GM18867 (cell line): ENCODE data around the gene GATB.
"Not testable (repeated sequence)": the region's sequence is repeated elsewhere in the genome, so short reads cannot be mapped to it uniquely, and the experiment has no call there.

Experiments
- ATAC-seq: cut with Tn5 transposase; IDR thresholded peaks from one replicate; pipeline ENCODE4 v1.9.1; 2021; ENCODE audit warnings: mild to moderate bottlenecking, moderate library complexity; ENCODE audit not compliant: unreplicated experiment

The GATB gene

DNA sequence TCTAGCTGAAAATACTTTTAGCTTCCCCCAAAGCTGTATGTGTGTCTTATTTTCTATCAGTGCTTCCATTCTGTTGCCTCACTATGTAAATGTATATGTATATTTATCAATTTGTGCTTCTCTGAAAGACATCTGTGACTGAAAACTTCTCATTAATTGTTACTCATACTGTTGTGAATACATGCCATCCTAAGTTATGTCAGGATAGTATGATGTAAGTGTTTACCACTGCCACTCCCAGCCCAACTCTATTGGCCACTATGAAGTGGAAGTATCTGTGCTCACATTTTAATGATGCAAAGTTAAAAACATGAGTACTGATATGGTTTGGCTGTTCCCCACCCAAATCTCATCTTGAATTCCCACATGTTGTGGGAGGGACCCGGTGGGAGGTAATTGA lies 24.4 kb downstream of the GATB start:
- ATAC-seq: no peak

DNA sequence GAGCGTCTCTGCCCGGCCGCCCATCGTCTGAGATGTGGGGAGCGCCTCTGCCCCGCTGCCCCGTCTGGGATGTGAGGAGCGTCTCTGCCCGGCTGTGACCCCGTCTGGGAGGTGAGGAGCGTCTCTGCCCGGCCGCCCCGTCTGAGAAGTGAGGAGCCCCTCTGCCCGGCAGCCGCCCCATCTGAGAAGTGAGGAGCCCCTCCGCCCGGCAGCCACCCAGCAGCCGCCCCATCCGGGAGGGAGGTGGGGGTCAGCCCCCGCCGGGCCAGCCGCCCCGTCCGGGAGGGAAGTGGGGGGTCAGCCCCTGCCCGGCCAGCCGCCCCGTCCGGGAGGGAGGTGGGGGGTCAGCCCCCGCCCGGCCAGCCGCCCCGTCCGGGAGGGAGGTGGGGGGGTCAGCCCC lies 29.1 kb downstream of the GATB start:
- not testable (repeated sequence) for ATAC-seq

DNA sequence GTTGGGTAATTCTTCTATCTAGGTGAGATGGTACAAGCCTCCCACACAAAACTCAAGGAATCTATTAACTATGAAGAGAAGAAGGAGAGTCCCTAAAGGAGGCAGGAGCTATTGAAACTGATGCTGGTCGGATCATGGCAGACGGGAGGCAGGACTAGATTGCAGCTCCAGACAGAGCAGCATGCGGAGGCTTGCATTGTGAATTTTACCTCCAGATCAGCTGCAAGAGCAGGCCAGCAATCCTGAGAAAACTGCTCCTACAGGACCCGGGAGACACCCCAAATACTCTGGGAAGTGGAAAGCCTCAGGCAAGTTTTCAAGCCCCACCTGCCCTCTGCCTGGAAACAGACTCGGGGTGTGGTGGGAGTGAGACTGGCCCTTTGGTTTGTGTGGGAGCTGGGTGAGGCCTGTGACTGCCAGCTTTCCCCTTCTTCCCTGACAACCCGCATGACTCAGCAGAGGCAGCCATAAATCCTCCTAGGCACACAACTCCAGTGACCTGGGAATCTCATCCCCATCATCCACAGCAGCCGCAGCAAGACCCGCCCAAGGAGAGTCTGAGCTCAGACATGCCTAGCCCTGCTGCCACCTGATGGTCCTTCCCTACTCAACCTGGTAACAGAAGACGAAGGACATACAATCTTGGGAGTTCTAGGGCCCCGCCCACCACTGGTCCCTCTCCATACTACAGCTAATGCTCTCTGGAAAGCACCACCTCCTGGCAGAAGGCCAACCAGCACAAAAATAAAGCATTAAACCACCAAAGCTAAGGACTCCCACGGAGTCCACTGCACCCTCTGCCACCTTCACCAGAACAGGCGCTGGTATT lies 30.9 kb downstream of the GATB start:
- ATAC-seq: no peak

DNA sequence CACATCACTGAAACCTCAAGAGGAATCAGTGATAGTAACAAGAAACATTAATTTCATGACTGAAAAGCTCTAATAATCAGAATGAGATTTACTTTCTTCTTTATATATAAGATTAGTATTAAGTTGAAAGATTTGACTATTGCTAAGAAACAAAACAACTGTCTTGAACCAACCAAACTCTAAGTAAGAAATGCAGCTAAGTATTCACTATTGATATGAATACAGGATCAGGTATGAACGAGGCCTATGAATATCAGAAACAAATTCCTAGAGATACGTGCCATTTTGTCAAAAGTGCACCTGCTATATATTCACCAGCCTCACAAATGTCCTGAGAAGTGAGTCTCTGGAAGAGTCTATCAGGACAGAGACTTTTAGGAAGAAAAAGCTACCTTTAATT lies 32.1 kb downstream of the GATB start:
- no peak for ATAC-seq

DNA sequence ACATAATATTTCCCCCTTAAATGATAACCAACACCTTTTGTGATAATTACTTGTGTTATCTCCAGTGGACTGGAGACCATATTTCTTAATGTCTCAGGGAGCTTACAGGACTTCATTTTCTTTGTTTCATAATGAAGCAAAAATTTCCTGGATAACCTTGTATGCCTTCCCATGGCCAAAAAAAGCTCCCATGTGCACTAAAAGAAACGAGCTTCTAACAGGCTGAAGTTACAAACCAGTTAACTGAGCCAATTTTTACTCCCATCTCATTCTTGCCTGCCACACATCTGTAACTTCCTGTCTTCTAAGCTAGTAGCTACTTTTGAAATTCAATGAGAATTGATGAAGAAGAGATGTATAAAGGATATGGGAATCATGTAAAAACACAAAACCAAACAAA lies 32.8 kb downstream of the GATB start:
- no peak for ATAC-seq

DNA sequence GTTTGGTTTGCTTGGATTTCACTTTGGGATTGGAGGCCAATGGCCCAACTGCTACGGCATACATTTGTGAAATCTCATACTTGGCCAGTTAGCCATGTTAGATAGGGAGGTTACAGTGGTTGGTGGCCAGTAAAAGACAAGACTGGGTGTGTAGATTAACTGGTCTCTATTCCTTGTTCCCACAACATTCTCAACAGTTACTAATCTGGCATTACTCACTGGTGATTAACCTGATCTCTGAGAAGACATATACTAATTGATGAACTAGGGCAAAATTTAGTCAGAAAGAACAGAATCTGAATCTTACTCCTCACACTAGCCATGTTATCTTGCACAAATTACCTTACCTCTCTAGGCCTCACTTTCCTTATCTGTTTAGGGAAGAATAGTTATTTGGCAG lies 33.4 kb downstream of the GATB start:
- no peak for ATAC-seq

DNA sequence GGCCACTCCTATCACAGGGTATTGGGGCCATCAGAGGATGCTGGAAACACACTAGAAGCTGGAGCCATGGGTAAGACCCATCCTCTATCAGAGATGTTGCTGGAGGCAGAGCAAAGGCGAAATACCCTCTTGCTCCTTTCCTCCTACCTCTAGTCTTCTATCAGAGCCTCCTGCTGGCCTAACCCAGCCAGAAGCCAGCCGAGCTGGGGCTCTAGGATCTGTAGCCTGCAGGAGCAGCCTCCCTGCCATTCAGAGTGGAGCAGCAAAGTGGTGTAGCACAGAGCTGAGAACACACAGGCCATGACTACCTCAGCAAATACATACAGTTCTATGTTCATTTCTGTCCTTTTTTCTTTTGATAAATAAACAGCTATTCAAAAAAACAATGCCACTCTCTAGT lies 35.7 kb downstream of the GATB start:
- no peak for ATAC-seq

DNA sequence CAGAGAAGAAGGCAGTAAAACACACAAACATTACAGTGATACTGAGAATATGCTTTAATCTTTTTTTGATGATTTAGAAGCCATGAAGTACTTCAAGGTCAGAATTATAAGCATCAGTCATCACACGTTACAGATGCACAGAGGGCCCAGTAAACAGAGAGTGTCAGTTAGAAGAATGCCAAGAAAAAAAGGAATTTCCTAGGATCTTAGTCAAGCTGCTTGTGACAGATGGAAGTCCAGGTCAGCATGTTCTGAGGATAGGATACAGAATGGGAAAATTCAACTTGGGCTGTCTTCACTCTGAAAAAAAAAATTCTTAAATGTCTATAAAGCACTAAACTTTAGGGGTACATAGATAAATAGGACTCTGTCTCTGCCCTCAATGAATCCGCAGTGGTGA lies 38.9 kb downstream of the GATB start:
- ATAC-seq: no peak

DNA sequence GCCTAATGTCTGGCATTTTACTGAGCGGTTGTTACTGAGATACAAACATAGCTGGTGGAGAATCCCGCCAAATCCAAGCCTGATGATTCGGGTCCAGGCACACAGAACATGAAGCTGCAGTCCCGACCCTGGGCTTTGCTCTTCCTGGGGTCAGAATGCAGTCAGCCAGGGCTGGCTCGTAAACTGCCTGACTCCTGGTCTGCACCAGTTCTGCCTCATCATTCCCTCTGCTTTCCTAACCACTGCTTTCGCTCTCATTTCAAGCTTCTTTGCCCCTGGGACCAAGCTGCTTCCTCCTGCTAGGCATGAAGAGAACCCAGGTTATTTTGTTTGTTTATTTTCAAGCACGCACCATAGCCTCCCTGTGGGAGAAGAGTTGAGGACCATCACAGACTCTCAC lies 39.3 kb downstream of the GATB start:
- no peak for ATAC-seq

DNA sequence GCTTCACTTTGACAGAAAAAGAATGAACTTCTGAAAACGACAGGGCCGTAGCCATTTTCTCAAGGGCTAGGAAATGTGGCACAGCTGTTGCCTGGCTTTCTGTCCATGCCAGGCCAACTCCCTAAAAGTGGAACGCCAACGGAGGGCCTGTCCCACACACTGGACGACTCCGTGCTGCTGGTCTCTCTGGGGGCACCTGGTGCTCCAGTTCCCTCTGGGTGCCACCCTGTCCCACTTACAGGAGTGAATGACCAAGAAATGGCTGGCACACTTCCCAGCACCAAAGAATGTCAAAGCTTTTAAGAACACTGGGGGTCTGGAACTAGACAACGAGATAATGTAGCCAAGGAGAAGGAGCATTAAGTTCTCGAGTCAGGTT lies 40.9 kb downstream of the GATB start:
- ATAC-seq: no peak

DNA sequence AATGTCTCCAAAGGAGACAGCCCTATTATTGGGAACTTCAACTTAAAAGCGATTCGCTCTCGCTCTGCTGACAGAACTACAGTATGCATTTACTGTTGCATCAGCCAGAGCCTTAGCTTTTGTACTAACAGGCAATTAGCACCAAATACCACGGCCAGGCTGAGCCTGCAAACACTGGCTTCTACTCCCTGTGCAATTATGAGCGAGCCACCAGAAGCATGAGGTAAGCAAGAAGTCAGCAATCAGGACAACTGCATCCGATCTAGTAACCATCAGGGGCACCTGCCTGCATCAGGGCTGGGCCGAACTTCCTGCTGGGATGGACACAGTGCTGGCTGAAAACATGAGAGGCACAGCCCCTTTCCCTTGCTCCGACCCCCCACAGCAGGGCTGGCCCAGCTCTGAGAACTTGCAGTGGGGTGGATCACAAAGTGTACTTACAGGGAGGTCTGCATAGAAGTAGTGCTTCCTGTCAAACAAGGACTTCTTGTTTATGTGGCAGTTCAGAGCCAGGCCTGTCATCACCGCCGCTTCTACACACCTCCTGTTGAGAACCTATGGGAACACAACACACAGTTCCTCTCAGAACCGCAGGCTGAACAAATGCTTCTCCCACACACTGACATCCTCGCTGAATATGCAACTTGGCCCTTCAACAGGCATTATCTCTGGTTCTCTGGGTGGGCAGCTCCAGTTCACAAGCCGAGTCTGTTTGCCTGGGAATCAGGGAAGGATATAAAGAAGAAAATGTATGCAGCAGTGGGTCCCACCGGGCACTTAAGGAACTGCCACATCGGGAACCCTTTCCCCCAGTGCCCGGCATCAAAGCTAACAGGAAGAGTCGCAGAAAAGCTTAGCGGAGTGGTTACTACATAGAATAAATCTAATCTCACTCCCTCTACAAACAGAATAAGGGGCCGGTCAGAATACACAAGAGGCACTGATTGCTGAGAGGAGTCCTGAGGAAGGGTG lies 41.5 kb downstream of the GATB start:
- ATAC-seq: no peak

DNA sequence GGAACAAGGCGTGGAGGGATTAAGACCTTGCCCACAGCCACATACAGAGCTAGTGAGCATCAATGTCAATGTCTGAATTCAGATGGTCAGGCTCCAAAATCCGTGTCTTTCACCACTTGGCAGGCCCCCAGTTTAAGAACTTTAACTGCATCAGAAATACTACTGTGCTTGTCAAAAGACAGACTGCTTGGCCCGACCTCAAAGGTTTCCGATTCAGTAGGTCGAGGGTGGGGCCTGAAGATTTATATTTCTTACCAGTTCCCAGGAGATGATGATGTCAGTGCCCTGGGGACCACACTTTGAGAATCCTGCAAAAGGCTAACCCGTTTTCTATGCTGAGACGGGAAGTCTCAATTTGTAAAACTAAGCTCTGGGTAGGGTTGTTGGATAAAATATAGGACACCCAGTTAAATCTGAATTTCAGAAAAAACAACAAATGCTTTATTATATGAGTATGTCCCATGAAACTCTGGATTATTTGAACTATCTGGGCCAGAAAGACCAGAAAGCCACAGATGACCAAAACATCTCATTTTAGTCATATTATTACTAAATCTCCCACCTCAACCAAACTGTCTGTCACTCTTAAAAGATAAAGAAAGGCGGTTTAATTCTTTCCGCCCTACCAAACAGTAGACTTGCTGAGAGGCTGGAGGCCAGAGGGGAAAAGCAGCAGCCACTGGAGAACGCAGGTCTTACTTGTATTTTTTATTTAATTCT lies 42.7 kb downstream of the GATB start:
- ATAC-seq: no peak

DNA sequence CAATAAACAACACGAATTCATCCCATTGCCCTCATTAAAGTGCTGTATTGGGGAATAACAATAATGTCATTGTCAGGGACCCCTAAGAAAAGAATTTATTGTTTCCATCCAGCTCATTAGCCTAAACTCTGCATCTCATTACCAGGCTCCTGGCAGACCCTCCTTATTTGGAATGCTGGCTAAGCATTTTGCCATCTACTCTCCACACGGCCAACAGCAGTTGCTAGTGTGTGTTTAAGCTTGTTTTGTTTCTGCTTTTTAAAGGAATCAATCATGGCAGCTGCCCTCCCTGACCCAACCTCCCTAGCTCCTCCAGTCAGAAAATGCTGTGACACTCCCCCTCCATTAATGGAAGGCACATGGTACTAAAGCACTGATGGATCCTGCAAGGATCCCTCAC lies 43.5 kb downstream of the GATB start:
- no peak for ATAC-seq

DNA sequence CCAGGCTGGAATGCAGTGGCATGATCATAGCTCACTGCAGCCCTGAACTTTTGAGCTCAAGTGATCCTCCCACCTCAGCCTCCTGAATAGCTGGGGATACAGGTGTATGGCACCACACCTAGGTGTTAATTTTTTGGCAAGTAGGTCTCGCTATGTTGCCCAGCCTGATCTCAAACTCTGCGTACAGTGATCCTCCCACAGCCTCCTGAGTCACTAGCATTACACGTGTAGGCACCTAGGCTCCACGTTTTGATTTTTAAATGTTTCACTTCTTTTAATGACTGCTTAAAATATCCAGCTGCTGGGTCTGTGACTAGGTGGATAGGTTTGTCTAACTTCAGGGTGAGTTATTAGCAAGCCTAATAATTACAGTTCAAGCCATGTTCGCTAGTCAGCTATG lies 44.5 kb downstream of the GATB start:
- ATAC-seq: no peak

DNA sequence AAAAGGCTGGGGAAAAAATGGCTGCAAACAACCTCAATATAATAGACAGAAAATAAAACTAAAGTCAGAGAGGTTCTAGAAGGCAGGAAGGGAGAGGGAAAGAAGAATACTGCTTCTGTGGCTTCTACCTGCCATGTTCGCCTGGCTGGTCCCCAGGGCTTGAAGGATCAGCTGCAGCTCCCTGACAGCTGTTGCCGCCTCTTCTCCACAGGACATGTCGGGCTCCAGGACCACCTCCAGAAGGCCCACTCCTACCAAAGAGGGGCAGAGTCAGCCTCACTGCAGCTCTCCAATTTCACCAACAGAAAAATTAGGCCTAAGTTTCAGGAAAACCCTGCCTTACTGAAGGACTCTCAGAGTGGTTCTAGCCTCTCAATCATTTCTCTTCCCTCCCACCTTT lies 44.9 kb downstream of the GATB start:
- ATAC-seq: no peak

DNA sequence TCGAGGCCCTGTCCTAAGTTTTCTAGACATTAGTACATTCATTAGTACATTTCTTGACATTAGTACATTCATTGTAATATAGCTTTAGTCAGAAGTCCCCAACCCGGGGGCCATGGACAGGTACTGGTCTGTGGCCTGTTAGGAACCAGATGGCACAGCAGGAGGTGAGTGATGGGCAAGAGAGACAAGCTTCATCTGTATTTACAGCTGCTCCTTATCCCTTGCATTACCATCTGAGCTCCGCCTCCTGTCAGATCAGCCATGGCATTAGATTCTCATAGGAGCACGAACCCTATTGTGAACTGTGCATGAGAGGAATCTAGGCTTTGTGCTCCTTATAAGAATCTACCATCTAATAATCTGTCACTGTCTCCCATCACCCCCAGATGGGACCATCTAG lies 48.0 kb downstream of the GATB start:
- no peak for ATAC-seq

DNA sequence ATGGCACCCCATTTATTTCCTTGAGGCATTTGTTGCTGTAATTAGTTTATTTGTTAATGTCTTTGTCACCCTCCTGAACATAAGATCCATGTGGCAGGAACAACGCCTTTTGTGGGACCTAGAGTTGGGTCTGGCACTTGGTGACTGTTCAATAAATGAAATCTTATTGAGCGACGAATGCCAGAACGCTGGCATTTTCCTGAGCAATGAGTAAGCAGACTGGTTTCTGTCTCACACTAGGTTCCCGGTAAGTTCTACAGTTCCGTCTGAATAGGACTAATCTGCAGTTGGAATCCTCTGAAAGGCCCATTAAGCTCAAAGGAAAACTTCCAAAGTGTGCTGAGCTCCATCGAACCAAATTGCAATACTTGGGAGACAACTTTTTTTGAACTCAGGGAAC lies 49.2 kb downstream of the GATB start:
- no peak for ATAC-seq

DNA sequence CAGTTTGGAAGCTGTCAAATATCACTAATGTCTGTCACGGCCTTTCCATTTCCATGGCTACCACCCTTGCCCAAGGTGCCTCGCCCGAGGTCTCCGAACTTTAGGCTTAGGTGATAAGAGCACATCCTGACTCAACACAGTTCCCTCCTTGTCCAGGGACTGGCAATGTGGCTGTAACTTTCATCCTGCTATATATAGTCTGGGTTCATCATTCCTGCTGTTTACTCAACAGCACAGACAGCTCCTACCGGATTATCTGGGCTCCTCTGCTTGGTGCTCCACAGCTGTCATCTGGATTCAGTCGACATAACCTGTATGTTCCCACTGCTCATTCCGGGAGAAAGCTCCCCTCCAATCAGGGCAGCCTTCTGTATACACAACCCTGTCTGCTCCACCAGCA lies 51.2 kb downstream of the GATB start:
- no peak for ATAC-seq

DNA sequence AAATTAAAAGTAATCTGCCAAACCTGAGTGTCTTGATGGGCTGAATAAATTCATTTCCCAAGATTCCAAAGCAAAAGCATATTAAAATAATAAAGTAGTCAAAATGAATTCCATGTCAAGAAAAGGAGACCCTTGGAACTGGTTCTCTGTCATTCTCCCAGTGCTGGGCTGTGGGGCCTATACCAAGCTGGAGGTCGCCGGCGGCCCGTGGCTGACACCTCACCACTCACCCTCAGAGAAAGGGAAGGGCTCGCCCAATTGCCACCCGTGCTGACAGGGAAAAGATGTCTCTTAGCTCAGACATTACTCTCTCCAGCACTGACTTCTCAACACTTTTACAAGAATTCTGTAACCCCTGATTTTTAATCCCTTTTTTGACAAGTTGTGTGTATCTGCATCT lies 51.7 kb downstream of the GATB start:
- no peak for ATAC-seq

DNA sequence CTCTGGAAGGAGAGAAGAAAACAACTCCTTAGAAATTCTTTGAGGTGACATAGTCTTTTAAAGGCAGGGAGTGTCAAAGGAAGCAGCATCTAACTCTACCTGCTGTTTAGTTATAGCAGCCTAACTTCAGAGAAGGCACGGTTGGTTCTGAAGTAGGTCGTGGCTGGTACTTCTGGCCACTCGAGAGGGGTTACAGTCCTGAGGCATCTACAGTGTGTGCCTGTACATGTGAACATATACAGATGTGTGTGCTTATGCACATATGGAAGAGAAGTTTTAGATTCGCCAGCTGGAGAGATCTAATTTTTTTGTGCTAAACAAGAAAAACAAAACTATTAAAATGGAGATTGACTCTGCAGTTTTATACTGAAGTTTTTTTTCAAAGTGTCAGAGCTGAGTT lies 52.7 kb downstream of the GATB start:
- ATAC-seq: no peak

DNA sequence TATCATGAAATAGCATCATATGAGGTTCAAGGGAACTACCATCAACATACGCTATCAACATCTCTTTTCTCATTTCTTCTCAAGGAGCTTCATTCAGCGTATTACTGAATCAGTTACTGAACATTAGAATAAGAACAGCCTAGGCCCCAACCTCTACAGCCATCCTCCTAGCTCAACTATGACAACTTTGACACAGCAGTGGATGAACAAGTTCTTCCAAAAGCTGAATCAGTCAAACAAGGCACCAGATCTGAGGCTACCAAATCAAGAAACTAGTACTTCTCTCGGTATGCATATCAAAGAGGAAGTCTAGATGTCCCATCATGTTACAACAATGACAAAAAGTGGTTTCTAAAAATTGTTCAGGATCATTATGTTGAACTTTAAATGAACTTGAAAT lies 57.4 kb downstream of the GATB start:
- no peak for ATAC-seq

DNA sequence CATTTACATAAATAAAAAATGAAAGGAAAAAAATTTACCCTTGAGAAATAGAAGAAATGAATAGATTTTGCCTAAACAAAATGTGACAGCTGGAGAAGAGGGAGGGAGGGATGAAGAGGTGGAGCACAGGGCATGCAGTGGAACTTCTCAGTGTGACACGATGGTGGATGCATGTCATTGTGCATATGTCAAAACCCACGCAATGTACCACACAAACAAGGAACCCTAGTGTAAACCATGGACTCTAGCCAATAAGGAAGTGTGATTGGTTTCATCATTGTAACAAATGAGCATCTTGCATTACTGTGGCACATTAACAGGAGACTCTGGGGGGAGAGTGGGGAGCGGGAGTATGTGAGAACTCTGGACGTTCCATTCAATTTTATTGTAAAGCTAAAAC lies 58.6 kb downstream of the GATB start:
- no peak for ATAC-seq
